Mesendoderm (in vitro differentiated cells): ENCODE measurements around the gene CPNE9.

ENCODE experiments used
- DNase-seq: peaks from one replicate; pipeline ENCODE4 v3.0.0; 2013
- H2AK5ac ChIP-seq: 2 replicates; pipeline ENCODE4 v1.6.1; 2013; ENCODE audit warnings: low read length, inconsistent platforms
- H2BK120ac ChIP-seq: 2 replicates; pipeline ENCODE4 v1.6.1; 2013; ENCODE audit warnings: low read depth, mild to moderate bottlenecking, low read length, moderate library complexity, mixed read lengths
- H2BK15ac ChIP-seq: replicated peaks from 2 replicates; pipeline ENCODE4 v1.6.1; 2013; ENCODE audit warnings: low read depth, mild to moderate bottlenecking, moderate library complexity
- H2BK5ac ChIP-seq: 2 replicates; pipeline ENCODE4 v1.6.1; 2013; ENCODE audit warnings: low read length, inconsistent platforms
- H3K18ac ChIP-seq: 2 replicates; pipeline ENCODE4 v1.6.1; 2013; ENCODE audit warnings: mild to moderate bottlenecking, low read length, mixed read lengths
- H3K23ac ChIP-seq: one replicate; pipeline ENCODE4 v1.6.1; 2013; ENCODE audit warnings: low read length
- H3K27ac ChIP-seq: 2 replicates; pipeline ENCODE4 v1.5.1; 2013; ENCODE audit warnings: low read depth, mild to moderate bottlenecking, inconsistent platforms, low read length, moderate library complexity
- H3K27me3 ChIP-seq: 2 replicates; pipeline ENCODE4 v1.6.1; 2013; ENCODE audit warnings: low read length, control low read depth, mild to moderate bottlenecking, inconsistent platforms; ENCODE audit not compliant: insufficient read depth, poor library complexity
- H3K36me3 ChIP-seq: 2 replicates; pipeline ENCODE4 v1.6.1; 2013; ENCODE audit warnings: low read length, inconsistent platforms; ENCODE audit not compliant: control insufficient read depth, insufficient read depth
- H3K4ac ChIP-seq: one replicate; pipeline ENCODE4 v1.6.1; 2013; ENCODE audit warnings: low read depth, mild to moderate bottlenecking, low read length, moderate library complexity
- H3K4me1 ChIP-seq: 2 replicates; pipeline ENCODE4 v1.6.1; 2013; ENCODE audit warnings: low read depth, low read length, inconsistent platforms; ENCODE audit not compliant: control insufficient read depth
- H3K4me2 ChIP-seq: 2 replicates; pipeline ENCODE4 v1.6.1; 2013; ENCODE audit warnings: low read length
- H3K4me3 ChIP-seq: 2 replicates; pipeline ENCODE4 v1.5.1; 2013; ENCODE audit warnings: mild to moderate bottlenecking, low read length
- H3K56ac ChIP-seq: one replicate; pipeline ENCODE4 v1.6.1; 2013; ENCODE audit warnings: low read length
- H3K79me1 ChIP-seq: 2 replicates; pipeline ENCODE4 v1.6.1; 2013; ENCODE audit warnings: low read length, inconsistent platforms
- H3K79me2 ChIP-seq: 2 replicates; pipeline ENCODE4 v1.6.1; 2013; ENCODE audit warnings: mild to moderate bottlenecking, low read length; ENCODE audit not compliant: control insufficient read depth, insufficient read depth
- H3K9ac ChIP-seq: 2 replicates; pipeline ENCODE4 v1.6.1; 2013; ENCODE audit warnings: low read length, inconsistent platforms
- H4K5ac ChIP-seq: one replicate; pipeline ENCODE4 v1.6.1; 2013; ENCODE audit warnings: low read length
- H4K8ac ChIP-seq: one replicate; pipeline ENCODE4 v1.6.1; 2013; ENCODE audit warnings: low read depth, mild to moderate bottlenecking, control low read depth, low read length, moderate library complexity
- WGBS: extraction: QIAGEN DNeasy Blood & Tissue Kit; methylation state at CpG from one replicate; pipeline ENCODE4 v1.1.7; 2013; ENCODE audit warnings: low lambda C conversion rate, missing lambda C conversion rate; ENCODE audit not compliant: insufficient coverage; ENCODE audit errors: extremely low coverage; 5-methylcytosine and 5-hydroxymethylcytosine counted together

The CPNE9 gene

DNA sequence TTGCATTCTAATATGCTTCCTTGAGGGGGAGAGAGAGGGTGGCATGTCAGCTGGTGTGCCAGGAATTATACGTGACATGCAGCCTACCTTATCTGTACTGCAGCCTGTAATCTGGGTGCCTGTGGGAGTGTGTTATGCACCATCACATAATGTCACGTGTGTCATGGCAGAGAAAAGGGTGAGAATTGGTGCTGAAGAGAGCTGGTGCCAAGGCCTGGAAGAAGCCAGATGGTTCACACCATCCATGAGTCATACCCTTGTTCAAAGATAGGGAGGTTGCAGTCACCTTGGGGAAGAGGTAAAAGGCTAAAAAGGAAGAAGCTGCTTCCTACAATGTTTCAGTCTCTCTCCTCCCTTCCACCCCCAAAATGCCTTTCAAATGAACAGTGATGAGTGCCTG lies 33.2 kb downstream of the CPNE9 start:
- peaks cover 3% of the 10 kb centered on the region for H3K4me1 ChIP-seq
- H3K27ac ChIP-seq, result no peak overlapping the region
- H3K4me2 ChIP-seq, result no peak overlapping the region
- H4K5ac ChIP-seq, result no peak overlapping the region
- peaks cover 18% of the 10 kb centered on the region for H3K36me3 ChIP-seq
- H3K27me3 ChIP-seq, result no peaks in the 10 kb centered on the region
- peaks cover 26% of the 10 kb centered on the region for H3K79me1 ChIP-seq
- no peak overlapping the region for H2BK15ac ChIP-seq
- WGBS, result no CpG with 5 or more reads among the region's 2 CpGs
- no peak for DNase-seq
- H3K56ac ChIP-seq, result no peak overlapping the region
- H3K4me3 ChIP-seq, result no peak overlapping the region
- H3K18ac ChIP-seq, result no peak overlapping the region
- H3K23ac ChIP-seq, result no peak overlapping the region
- no peak overlapping the region for H2BK5ac ChIP-seq
- no peak overlapping the region for H4K8ac ChIP-seq
- H2BK120ac ChIP-seq, result no peak overlapping the region
- H3K9ac ChIP-seq, result no peak overlapping the region
- peaks cover 25% of the 10 kb centered on the region for H3K79me2 ChIP-seq
- no peak overlapping the region for H2AK5ac ChIP-seq
- H3K4ac ChIP-seq, result no peak overlapping the region

DNA sequence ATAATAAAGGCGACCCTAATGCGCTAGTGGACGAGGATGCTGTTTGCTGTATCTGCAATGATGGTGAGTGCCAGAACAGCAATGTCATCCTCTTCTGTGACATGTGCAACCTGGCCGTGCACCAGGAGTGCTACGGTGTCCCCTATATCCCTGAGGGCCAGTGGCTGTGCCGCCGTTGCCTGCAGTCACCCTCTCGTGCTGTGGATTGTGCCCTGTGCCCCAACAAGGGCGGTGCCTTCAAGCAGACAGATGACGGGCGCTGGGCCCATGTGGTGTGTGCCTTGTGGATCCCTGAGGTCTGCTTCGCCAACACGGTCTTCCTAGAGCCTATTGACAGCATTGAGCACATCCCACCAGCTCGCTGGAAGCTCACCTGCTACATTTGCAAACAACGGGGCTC lies 35.5 kb downstream of the CPNE9 start:
- H3K36me3 ChIP-seq, result peaks cover 31% of the 10 kb centered on the region
- no peak overlapping the region for H2BK5ac ChIP-seq
- no peaks in the 10 kb centered on the region for H3K27me3 ChIP-seq
- no peak overlapping the region for H2BK120ac ChIP-seq
- H3K4me2 ChIP-seq, result no peak overlapping the region
- H4K8ac ChIP-seq, result no peak overlapping the region
- H3K27ac ChIP-seq, result no peak overlapping the region
- H4K5ac ChIP-seq, result no peak overlapping the region
- peaks cover 9% of the 10 kb centered on the region for H3K79me1 ChIP-seq
- H3K56ac ChIP-seq, result no peak overlapping the region
- H3K9ac ChIP-seq, result no peak overlapping the region
- peaks cover 3% of the 10 kb centered on the region for H3K79me2 ChIP-seq
- no peaks in the 10 kb centered on the region for H3K4me1 ChIP-seq
- no peak overlapping the region for H2BK15ac ChIP-seq
- H3K23ac ChIP-seq, result no peak overlapping the region
- no peak overlapping the region for H2AK5ac ChIP-seq
- H3K4me3 ChIP-seq, result no peak overlapping the region
- no peak overlapping the region for H3K4ac ChIP-seq
- WGBS, result no CpG with 5 or more reads among the region's 15 CpGs
- DNase-seq, result no peak
- no peak overlapping the region for H3K18ac ChIP-seq

DNA sequence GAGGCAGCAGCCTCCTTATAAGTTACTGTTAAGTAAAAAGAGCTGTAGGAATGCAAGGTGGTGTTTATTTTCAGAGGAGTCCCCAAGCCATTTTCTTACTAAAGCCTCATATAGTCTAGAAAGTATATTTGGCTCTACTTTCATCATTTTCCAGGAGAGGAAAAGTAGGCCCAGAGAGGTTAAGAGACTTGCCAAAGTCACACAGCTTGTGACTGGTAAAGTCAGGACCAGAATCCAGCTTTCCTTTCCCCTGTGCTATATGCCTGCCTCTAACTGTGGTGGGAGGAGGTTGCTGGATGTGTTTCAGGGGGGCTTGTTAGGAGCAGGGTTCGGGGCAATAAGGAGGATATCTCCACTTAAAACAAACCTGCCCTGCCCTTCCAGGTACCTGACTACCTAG lies 38.9 kb downstream of the CPNE9 start:
- no peak overlapping the region for H2BK5ac ChIP-seq
- H4K8ac ChIP-seq, result no peak overlapping the region
- no peak overlapping the region for H3K27ac ChIP-seq
- no peaks in the 10 kb centered on the region for H3K79me2 ChIP-seq
- H3K36me3 ChIP-seq, result peaks cover 41% of the 10 kb centered on the region
- no peak overlapping the region for H3K23ac ChIP-seq
- H2AK5ac ChIP-seq, result no peak overlapping the region
- H4K5ac ChIP-seq, result no peak overlapping the region
- DNase-seq, result no peak
- no peak overlapping the region for H3K9ac ChIP-seq
- H3K79me1 ChIP-seq, result no peaks in the 10 kb centered on the region
- H3K4ac ChIP-seq, result no peak overlapping the region
- H3K18ac ChIP-seq, result no peak overlapping the region
- no CpG with 5 or more reads among the region's 1 CpG for WGBS
- no peak overlapping the region for H3K56ac ChIP-seq
- H3K4me1 ChIP-seq, result no peaks in the 10 kb centered on the region
- no peak overlapping the region for H3K4me2 ChIP-seq
- H2BK120ac ChIP-seq, result no peak overlapping the region
- no peak overlapping the region for H3K4me3 ChIP-seq
- no peaks in the 10 kb centered on the region for H3K27me3 ChIP-seq
- H2BK15ac ChIP-seq, result no peak overlapping the region

DNA sequence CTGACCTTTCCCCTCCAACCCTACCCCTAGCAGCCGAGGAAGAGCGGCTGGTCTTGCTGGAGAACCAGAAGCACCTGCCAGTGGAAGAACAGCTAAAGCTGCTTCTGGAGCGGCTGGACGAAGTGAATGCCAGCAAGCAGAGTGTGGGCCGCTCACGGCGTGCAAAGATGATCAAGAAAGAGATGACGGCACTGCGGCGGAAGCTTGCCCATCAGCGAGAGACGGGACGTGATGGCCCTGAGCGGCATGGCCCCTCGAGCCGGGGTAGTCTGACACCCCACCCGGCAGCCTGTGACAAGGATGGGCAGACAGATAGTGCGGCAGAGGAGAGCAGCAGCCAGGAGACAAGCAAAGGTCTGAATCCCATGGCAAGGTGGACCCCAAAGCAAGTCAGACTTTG lies 39.9 kb downstream of the CPNE9 start:
- Histone ChIP-seq H3K4me3 (no peak overlapping the region), H3K79me1 (no peaks in the 10 kb centered on the region), H3K23ac (no peak overlapping the region), H3K18ac (no peak overlapping the region), H3K27me3 (no peaks in the 10 kb centered on the region), H2BK5ac (no peak overlapping the region), H4K5ac (no peak overlapping the region), H3K36me3 (peaks cover 41% of the 10 kb centered on the region), H2AK5ac (no peak overlapping the region), H4K8ac (no peak overlapping the region), H3K4me1 (no peaks in the 10 kb centered on the region), H2BK15ac (no peak overlapping the region), H3K4ac (no peak overlapping the region), H3K9ac (no peak overlapping the region), H3K79me2 (no peaks in the 10 kb centered on the region), H3K56ac (no peak overlapping the region), H2BK120ac (no peak overlapping the region), H3K4me2 (no peak overlapping the region), H3K27ac (no peak overlapping the region)
- WGBS, result no CpG with 5 or more reads among the region's 18 CpGs
- no peak for DNase-seq

DNA sequence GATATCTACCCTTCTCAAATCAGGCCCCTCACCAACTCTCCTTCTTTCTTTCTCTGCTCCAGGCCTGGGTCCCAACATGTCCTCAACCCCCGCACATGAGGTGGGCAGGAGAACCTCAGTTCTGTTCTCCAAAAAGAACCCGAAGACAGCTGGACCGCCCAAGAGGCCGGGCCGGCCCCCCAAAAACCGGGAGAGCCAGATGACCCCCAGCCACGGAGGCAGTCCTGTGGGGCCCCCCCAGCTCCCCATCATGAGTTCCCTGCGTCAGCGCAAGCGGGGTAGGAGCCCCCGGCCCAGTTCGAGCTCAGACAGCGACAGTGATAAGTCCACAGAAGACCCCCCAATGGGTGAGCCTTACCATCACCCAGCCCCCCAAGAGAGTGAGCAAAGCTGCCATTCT lies 40.5 kb downstream of the CPNE9 start:
- H3K4me1 ChIP-seq, result no peaks in the 10 kb centered on the region

DNA sequence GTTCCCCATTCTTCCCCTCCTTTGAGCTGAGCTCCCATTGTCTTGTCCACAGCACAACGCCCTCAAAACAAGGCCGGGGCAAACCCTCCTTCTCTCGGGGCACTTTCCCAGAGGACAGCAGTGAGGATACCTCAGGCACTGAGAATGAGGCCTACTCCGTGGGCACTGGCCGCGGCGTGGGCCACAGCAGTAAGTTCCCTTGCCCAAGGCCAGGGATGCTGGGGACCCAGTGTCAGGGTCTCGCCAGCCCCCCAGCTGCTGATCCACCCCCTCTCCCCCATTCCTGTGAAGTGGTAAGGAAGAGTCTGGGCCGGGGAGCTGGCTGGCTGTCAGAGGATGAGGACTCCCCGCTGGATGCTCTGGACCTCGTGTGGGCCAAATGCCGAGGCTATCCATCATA lies 41.9 kb downstream of the CPNE9 start:
- Histone ChIP-seq H2BK15ac (no peak overlapping the region), H2AK5ac (no peak overlapping the region), H3K18ac (no peak overlapping the region), H2BK120ac (no peak overlapping the region), H3K79me2 (no peaks in the 10 kb centered on the region), H4K5ac (no peak overlapping the region), H3K4me1 (no peaks in the 10 kb centered on the region), H3K36me3 (peaks cover 33% of the 10 kb centered on the region), H3K27me3 (no peaks in the 10 kb centered on the region), H3K9ac (no peak overlapping the region), H3K4me2 (no peak overlapping the region), H3K4ac (no peak overlapping the region), H3K56ac (no peak overlapping the region), H2BK5ac (no peak overlapping the region), H4K8ac (no peak overlapping the region), H3K4me3 (no peak overlapping the region), H3K79me1 (peaks cover 2% of the 10 kb centered on the region), H3K23ac (no peak overlapping the region), H3K27ac (no peak overlapping the region)
- WGBS, result no CpG with 5 or more reads among the region's 12 CpGs
- DNase-seq, result no peak

More for the DNA sequence above, 40.5 kb downstream of the CPNE9 start:
- H3K4me3 ChIP-seq, result no peak overlapping the region
- H2BK15ac ChIP-seq, result no peak overlapping the region
- H3K9ac ChIP-seq, result no peak overlapping the region
- no peaks in the 10 kb centered on the region for H3K79me2 ChIP-seq
- no peak overlapping the region for H3K56ac ChIP-seq
- H3K23ac ChIP-seq, result no peak overlapping the region
- no peak overlapping the region for H2BK5ac ChIP-seq
- no peak overlapping the region for H2AK5ac ChIP-seq
- no peak overlapping the region for H4K5ac ChIP-seq
- H3K4ac ChIP-seq, result no peak overlapping the region
- no peak overlapping the region for H2BK120ac ChIP-seq
- no CpG with 5 or more reads among the region's 13 CpGs for WGBS
- no peak overlapping the region for H3K18ac ChIP-seq
- no peaks in the 10 kb centered on the region for H3K79me1 ChIP-seq
- H3K36me3 ChIP-seq, result peaks cover 39% of the 10 kb centered on the region
- H3K27me3 ChIP-seq, result no peaks in the 10 kb centered on the region
- H3K4me2 ChIP-seq, result no peak overlapping the region
- H3K27ac ChIP-seq, result no peak overlapping the region
- DNase-seq, result no peak
- H4K8ac ChIP-seq, result no peak overlapping the region
